Measurements from ENCODE around the gene MMAA.
"Not testable (repeated sequence)": the region's sequence is repeated elsewhere in the genome, so short reads cannot be mapped to it uniquely, and the experiment has no call there.

The MMAA gene

DNA sequence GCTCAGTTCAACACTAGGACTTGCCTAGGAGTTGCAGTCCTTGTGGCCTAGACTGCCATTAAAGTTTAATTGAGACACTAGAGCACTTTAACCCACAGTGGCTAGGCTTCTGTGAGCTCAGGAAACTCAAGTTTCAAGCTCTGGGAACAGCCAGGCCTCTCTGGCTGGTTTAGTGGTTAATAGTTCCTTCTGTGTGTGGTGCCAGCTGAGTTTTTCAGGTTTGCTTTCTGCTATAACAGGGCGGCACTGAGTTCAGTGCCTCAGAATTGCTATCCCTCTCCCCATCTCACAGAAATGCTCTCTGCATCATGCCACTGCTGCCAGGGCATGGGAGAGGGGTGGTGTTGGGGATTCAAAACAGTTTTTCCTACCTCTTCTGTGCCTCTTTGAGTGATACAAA is 15.9 kb downstream of the MMAA start:
- no peak for DNase-seq (ENCODE audit: low read depth in 3 of 3)

DNA sequence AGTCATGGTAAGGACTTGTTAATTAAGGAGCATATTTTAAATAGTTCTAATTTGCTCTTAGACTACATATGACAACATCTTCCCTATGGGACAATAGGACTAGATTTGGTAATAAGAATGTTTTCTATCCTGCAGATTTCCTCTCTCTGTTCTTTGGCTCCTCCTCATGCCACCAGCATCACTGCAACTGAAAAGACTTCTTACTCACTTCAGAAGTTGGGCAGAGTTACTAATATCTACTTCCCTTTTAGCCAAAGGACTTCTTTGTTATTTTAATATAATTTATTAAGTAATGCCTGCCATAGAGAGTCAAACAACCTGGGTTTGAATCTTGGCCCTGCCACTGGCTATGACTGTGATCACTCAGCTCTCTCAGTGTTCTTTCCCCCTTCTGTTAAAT is 16.4 kb downstream of the MMAA start:
- no peak for DNase-seq (ENCODE audit: low read depth in 3 of 3)

DNA sequence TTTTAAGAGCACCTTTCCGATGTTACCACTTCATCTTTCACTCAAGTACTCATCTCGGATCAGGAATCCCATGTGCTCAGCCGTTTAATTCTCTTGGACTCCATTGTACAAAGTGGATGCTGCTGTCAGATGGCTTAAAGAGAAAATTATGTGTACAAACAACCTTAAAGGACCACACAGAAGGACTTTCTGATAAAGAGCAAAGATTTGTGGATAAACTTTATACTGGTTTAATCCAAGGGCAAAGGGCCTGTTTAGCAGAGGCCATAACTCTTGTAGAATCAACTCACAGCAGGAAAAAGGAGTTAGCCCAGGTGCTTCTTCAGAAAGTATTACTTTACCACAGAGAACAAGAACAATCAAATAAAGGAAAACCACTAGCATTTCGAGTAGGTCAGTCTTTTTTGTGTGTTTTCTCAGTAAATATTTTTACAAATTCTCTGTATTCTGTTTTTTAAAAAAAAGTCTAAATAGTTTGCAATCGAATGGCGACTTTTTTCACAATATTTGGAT is 20.1 kb downstream of the MMAA start:
- no peak for DNase-seq (ENCODE audit: low read depth in 3 of 3)

DNA sequence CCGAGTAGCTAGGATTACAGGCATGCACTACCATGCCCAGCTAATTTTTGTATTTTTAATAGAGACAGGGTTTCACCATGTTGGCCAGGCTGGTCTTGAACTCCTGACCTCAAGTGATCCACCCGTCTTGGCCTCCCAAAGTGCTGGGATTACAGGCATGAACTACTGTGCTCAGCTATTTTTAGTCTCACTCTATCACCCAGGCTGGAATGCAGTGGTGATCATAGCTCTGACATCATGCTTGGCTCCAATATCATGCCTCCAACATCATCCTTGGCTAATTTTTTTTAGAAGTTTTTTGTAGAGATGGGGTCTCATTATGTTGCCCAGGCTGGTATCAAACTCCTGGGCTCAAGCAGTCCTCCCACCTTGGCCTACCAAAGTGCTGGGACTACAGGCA is 21.1 kb downstream of the MMAA start:
- DNase-seq (ENCODE audit: low read depth in 3 of 3): not testable (repeated sequence)

DNA sequence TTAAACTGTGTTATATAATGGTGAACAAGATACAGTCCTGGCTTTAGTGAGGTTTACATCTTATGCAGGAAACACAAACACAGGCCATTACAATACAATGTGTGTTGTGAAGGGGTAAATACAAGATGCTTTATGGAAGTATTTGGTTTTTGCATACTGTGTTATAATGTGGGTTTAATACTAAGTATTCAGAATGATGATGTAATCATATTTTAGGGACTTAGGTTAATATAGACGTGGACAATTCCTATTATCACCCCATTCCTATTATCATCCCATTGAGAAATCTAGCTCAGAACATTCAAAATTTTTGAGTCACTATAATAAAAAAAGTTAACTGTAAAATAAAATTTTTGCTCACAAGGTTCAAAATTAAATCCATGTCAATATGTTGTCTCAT is 24.1 kb downstream of the MMAA start:
- DNase-seq (ENCODE audit: low read depth in 3 of 3): no peak

DNA sequence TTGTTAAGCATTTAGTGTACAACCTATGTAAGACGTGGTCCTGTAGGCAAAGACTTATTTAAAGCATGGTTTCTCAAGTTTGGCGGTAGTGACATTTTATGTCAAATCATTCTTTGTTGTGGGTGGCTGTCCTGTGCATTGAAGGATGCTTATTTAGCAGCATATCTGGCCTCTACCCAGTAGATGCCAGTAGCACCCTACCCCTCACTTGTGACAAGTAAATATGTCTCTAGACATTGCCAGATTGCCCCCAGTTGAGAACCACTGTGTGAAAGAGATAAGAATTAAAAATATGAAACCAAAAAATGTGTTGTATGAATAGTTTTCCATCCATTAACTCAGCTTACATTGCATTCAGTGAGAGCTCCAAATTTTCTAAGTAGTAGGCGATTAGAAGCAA is 25.5 kb downstream of the MMAA start:
- no peak for DNase-seq (ENCODE audit: low read depth in 3 of 3)

DNA sequence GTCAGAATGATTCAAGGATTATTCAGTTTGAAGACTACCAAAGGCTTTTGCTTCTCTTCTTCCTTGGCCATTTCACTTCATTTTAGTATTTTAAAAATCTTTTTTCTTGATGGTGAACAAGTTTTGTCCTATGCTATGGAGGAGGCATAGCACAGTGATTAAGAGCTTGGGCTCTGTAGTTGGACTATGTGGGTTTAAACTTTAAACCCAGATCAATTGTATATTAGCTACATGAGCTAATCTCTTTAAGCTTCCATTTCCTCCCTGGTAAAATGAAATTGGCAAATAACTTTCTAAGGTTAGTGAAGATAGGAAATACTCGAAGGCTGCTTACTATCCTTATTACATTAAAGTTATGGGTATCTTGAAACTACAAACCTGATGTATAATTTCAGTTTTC is 37.0 kb downstream of the MMAA start:
- no peak for DNase-seq (ENCODE audit: low read depth in 3 of 3)

DNA sequence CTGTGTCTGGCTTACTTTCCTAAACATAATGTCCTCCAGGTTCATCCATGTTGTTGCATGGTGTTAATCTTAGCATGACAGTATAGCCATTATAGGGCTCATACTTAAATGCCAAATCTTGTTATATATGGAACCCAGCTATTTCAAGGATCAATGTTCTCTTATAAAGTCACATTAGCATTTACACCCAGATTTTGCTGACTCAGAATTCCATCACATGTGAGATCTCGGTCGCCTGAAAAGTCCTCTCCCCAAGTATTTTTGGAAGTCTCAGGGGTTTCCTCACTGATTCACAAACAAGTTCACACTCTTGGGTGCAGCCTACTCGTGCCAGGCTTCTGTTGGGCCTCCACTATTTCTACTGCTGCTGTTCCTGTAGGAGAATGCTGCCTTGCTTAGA is 40.9 kb downstream of the MMAA start:
- DNase-seq (ENCODE audit: low read depth in 3 of 3): no peak

DNA sequence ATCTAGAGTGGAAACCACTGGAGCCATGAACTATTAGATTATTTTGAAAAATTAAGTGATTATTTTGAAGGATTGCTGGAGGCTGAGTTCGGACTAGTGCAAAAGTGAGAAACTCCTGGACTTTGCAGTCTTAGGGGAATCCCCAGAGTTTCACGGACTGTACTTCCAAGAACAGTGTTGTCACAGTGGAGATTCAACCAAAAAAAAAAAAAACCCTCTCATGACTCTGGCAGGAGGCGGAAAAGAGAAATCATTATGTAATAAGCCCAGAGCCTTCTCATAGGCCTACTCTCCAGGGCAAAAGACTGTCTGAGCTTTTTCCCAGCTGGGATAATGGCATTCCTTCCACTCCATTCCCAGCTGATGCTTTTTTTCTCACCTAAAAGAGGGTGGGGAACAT is 44.0 kb downstream of the MMAA start:
- DNase-seq (ENCODE audit: low read depth in 3 of 3): no peak

DNA sequence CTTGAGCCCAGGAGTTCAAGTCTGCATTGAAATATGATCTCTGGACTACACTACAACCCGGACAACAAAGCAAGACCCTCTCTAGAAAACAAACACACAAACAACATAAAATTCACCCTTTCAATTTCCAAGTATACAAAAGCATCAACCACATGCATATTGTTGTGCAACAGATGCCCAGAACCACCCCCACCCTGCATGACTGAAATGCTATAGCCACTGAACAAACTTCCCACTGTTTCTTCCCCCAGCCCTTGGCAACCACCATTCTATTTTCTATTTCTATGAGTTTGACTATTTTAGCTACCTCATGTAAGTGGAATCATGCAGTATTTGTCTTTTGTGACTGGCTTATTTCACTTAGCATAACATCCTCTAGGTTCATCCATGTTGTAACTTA is 46.6 kb downstream of the MMAA start:
- no peak for DNase-seq (ENCODE audit: low read depth in 3 of 3)

DNA sequence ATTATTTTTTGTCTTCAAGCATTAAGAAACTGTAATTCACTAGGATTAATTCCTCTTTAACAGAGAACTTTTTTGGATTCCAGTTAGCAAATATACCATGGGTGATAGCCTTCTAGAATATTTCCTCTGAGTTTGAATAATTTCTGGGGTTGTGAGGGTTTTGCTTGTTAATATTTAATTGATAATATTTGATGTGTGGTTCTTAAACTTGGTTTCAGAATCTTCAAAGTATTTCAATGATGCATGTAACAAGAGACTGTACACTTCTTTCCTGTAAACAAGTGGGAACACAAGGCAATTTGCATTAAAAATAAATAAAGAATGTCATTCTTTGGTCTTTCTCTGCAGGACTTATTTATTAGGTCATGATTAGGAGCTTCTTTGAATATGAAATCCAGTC is 51.2 kb downstream of the MMAA start:
- no peak for DNase-seq (ENCODE audit: low read depth in 3 of 3)

DNA sequence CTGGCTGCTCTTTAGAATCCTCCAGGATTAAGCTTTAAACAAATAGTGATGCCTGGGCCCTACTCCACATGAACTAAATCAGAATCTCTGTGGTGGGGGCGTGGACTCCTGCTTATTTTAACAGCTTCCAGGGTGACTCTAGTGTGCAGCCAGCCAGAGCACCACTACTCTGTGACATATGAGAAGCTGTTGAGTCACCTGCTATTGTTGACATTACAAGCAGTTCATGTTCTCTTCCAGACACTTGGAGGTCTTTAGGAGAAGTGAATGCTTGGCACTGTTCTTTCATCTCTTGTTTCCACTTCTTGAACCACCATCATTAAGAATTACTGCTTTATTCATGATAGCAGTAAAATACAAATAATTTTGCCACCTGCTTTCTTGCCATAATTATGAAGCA is 60.3 kb downstream of the MMAA start:
- no peak for DNase-seq (ENCODE audit: low read depth in 3 of 3)

DNA sequence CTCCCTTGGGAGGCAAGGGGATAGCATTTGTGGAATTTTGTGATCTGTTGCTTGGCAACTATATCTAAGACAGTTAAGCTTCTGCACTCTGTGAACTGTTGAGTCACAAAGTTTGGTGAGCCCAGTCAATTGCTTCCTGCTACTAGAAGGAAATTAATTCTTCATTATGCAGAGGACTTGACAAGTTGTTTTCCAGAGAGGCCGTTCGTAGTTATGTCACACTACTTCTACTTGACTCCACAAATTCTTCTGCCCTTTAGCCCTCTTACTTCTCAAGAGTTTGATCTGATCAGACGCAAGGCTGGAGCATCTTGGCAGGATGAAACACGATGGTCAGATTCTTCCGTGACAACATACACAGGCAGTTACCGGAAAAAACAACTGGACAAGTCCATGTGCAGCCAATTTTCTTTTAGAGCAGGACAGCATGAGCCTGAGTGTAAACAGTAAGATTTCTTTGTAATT is 60.8 kb downstream of the MMAA start, which contains the start of gene C4orf51:
C4orf51 (plus strand) TSS at position 156 of the 465 bp plus-strand sequence; CDS start at position 214, 58 bp downstream.
- no peak for DNase-seq (ENCODE audit: low read depth in 3 of 3)

DNA sequence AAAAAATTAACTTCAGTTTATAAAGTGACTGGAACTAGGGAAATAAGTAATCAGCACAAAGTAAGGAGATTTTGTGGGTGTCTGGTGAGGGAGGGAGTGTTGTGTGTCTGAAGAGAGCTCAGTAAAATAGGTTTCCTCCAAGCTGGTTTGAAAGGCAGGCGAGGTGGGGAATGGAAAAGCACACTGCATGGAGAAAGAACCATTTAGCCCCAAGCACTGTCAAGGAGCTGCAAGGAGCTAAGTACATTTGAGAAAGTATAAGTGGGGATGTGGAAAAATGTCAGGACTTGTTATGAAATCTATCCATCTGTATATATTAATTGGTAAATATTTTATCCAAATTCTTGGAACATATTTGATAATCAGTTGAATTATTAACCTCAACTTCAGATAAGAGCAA is 61.7 kb downstream of the MMAA start:
- DNase-seq (ENCODE audit: low read depth in 3 of 3): no peak

DNA sequence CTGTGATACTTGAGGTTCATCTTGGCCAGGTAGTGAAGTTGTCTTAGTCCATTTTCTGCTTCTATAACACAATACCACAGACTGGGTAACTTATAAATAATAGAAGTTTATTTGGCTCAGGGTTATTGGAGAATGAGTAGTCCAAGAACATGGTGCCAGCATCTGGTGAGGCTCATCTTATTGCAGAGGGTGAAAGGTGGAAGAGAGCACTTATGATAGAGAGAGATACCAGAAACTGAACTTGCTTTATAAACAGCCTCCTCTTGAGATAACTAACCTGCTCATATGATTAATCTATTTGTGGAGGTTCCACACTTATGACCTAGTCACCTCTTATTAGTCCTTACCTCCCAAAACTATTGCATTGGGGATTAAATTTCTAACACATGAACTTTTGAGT is 62.3 kb downstream of the MMAA start:
- no peak for DNase-seq (ENCODE audit: low read depth in 3 of 3)

DNA sequence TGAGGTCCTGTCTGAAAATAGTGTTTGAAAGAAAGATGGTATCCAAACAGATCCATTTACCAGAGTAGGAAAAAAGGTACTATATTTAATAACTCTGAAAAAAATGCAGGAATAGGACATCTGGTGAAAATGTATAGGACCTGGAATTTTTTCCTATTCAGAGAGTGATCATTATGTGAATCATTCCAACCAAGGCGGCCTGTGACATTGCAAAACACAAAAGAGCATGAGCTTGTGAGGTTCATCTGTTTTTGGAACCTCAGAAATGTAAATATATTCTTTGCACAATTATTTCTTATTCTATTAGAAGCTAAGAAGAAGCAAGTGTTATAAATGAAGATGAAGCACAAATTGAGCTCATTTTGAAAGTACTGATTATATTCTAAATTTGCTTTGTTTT is 62.8 kb downstream of the MMAA start:
- DNase-seq (ENCODE audit: low read depth in 3 of 3): no peak

DNA sequence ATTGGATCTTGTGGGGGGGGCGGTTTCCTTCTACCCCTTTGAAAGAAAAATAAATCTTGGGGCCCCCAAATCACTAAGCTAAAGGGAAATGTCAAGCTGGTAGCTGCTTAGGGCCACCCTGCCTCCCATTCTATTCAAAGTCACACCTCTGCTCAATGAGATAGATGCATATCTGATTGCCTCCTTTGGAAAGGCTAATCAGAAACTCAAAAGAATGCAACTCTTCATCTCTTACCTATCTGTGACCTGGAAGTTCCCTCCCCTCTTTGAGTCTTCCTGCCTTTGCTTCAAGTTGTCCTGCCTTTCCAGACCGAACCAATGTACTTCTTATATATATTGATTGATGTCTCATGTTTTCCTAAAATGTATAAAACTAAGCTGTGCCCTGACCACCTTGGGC is 67.8 kb downstream of the MMAA start:
- no peak for DNase-seq (ENCODE audit: low read depth in 3 of 3)

DNA sequence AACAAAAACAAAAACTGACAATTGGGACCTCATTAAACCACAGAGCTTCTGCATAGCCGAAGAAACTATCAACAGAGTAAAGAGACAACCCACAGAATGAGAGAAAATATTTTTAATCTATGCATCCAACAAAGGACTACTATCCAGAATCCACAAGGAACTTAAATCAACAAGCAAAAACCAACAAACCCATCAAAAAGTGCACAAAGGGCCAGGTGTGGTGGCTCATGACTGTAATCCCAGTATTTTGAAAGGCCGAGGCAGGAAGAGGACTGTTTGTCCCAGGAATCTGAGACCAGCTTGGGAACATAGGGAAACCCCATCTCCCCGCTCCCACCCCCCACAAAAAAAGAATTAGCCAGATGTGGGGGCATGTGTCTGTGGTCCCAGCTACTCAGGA is 71.4 kb downstream of the MMAA start:
- no peak for DNase-seq (ENCODE audit: low read depth in 3 of 3)

DNA sequence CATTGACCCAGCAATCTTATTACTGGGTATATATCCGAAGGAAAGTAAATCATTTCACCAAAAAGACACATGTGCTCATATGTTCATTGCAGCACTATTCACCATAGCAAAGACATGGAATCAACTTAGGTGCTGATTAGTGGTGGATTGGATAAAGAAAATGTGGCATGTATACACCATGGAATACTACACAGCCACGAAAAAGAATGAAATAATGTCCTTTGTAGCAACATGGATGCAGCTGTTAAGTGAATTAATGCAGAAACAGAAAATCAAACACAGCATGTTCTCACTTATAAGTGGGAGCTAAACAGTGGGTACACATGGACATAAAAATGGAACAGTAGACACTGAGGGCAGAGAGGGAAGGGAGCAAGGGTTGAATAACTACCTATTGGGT is 72.2 kb downstream of the MMAA start:
- DNase-seq (ENCODE audit: low read depth in 3 of 3): not testable (repeated sequence)

DNA sequence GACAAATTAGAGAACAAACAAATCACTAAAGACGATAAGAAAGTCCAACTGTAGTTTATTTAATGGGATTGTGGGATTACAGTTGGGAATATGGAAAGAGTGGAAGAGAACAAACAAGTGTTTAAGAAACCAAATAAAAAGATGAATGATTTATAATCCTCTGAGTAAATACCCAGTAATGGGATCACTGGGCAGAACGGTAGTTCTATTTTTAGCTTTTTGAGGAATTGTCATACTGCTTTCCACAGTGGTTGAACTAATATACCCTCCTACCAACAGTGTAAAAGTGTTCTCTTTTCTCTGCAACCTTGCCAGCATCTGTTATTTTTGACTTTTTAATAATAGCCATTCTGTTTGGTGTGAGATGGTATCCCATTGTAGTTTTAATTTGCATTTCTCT is 75.7 kb downstream of the MMAA start:
- no peak for DNase-seq (ENCODE audit: low read depth in 3 of 3)

DNA sequence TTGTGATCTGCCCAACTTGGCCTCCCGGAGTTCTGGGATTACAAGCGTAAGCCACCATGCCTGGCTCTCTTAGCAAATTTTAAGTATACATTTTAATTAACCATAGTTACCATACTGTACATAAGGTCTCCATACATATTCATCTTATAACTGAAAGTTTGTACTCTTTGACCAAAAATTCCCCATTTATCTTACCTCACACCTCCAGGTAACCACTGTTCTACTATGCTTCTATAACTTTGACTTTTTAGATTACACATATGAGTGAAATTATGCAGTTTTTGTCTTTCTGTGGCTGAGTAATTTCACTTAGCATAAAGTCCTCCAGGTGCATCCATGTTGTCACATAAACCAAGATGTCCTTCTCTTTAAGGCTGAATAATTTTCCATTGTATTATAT is 78.1 kb downstream of the MMAA start:
- DNase-seq (ENCODE audit: low read depth in 3 of 3): no peak

DNA sequence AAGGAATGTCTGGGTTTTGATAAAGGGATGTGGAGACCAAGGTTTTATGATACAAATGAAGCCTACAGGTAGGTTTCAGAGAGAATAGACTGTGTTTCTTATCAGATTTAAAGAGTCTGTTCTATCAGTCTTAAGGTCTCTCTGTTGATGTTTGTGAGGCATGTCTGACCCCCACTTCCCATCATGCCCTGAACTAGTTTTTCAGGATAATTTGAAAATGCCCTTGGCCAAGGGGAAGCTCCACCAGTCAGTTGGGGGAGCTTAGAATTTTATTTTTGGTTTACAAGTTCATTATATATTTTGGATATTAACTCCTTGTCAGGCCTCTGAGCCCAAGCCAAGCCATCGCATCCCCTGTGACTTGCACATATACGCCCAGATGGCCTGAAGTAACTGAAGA is 79.3 kb downstream of the MMAA start:
- DNase-seq (ENCODE audit: low read depth in 3 of 3): no peak

DNA sequence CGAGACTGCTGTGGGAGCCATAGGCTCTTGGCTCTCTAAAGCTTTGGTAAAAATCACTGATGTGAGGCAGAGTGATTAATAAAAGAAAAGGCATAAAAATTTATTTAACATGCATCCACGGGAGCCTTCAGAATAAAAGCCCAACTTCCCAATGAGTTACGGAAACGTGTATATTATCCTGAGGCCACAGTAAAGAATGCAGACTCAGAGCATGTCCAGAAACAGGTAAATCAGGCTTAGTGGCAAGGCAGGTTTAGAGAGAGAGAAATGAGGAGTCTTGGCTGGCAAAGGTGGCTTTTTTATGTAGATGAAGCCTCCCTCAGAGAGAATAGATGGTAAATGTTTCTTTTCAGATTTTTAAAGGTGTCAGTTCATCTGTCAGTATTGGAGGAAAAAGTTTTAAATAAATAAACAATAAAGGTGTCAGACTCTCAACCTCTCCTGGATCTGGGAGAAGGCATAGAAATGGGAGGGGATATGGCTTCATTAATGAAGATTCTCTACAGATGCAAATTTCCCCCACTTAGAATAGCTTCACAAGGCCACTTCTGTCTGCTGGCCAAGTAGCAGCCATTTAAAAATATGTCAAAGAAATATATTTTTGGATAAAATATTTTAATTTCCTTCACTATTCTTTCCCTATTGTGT is 84.8 kb downstream of the MMAA start:
- no peak for DNase-seq (ENCODE audit: low read depth in 3 of 3)

DNA sequence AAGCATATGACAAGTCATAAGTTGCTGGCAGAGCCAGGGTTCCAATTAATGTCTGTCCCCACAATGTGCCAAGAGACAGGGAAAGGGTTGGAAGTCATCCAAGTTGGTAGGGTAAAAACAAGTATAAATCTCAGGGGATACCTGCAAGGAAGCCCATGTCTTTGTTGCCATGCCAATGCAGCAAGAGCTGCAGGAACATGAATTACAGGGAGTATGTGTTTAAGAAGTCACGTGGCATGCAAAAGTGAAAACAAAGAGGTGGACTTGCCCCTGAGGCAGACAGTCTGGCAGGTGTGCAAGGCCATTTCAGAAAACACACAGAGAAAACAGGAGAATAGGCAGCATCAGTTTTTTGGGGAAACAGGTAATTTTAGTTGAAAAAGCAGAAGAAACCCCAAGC is 90.2 kb downstream of the MMAA start:
- no peak for DNase-seq (ENCODE audit: low read depth in 3 of 3)

Measured in stimulated activated CD4-positive, alpha-beta T cell treated with anti-CD3 and anti-CD28 coated beads, TNF-alpha, amount 100 ng/mL, for 48 hours (primary cell).